ENCODE data around the gene CWC27. TPM values are rescaled to one million over a fixed set of nuclear protein-coding genes. Genes with fewer than 3 reads are reported as not detected.

Gene CWC27
- polyA plus RNA-seq, 4 donors, result 7.0 to 21.3 (median 14.8) TPM

- Histone ChIP-seq H3K4me1 (ENCODE audit: control insufficient read depth in 3 of 3, insufficient read depth in 2 of 3, low read depth in 1 of 3, low read length in 2 of 3) (no peaks in the 10 kb centered on the region), H3K27me3 (ENCODE audit: control insufficient read depth in 3 of 3, insufficient read depth in 3 of 3, low read length in 3 of 3) (no peaks in the 10 kb centered on the region), H3K9me3 (ENCODE audit: control insufficient read depth in 2 of 2, insufficient read depth in 1 of 2, low read depth in 1 of 2, low read length in 1 of 2) (no peaks in the 10 kb centered on the region), H3K27ac (ENCODE audit: low read depth in 1 of 3, low read length in 2 of 3) (no peak overlapping the region), H3K4me3 (ENCODE audit: low read depth in 1 of 3, low read length in 3 of 3) (no peak overlapping the region), H3K36me3 (ENCODE audit: control insufficient read depth in 3 of 3, insufficient read depth in 2 of 3, low read depth in 1 of 3, low read length in 3 of 3) (peaks cover under 1 to 4% (median 2%) of the 10 kb centered on the region in 3 donors)
- no peak for FAIRE-seq
- no peak for DNase-seq
- WGBS, 3 donors, result 80 to 94% (median 89%) methylated on average over 4 of the region's 4 CpGs
Observed at GRCh38 chr5:64749385-64749784, 19.3 kb upstream of the CWC27 start.

GRCh38 chr5:64754066-64754465, 14.7 kb upstream of the CWC27 start:
- DNase-seq, result no peak
- Histone ChIP-seq H3K27ac (ENCODE audit: low read depth in 1 of 3, low read length in 2 of 3) (no peak overlapping the region), H3K27me3 (ENCODE audit: control insufficient read depth in 3 of 3, insufficient read depth in 3 of 3, low read length in 3 of 3) (no peaks in the 10 kb centered on the region), H3K9me3 (ENCODE audit: control insufficient read depth in 2 of 2, insufficient read depth in 1 of 2, low read depth in 1 of 2, low read length in 1 of 2) (no peaks in the 10 kb centered on the region), H3K36me3 (ENCODE audit: control insufficient read depth in 3 of 3, insufficient read depth in 2 of 3, low read depth in 1 of 3, low read length in 3 of 3) (peaks cover 2 to 10% (median 4%) of the 10 kb centered on the region in 3 donors), H3K4me1 (ENCODE audit: control insufficient read depth in 3 of 3, insufficient read depth in 2 of 3, low read depth in 1 of 3, low read length in 2 of 3) (no peaks in the 10 kb centered on the region), H3K4me3 (ENCODE audit: low read depth in 1 of 3, low read length in 3 of 3) (no peak overlapping the region)
- WGBS, 3 donors, result 99 to 100% (median 99%) methylated on average over 2 of the region's 2 CpGs
- FAIRE-seq, result no peak

GRCh38 chr5:64758901-64759300, 9.8 kb upstream of the CWC27 start:
- H3K4me3 ChIP-seq (ENCODE audit: low read depth in 1 of 3, low read length in 3 of 3), result no peak overlapping the region
- H3K27ac ChIP-seq (ENCODE audit: low read depth in 1 of 3, low read length in 2 of 3), result no peak overlapping the region
- no peak for DNase-seq
- no peaks in the 10 kb centered on the region for H3K4me1 ChIP-seq (ENCODE audit: control insufficient read depth in 3 of 3, insufficient read depth in 2 of 3, low read depth in 1 of 3, low read length in 2 of 3)
- FAIRE-seq, result no peak
- H3K36me3 ChIP-seq (ENCODE audit: control insufficient read depth in 3 of 3, insufficient read depth in 2 of 3, low read depth in 1 of 3, low read length in 3 of 3), result peaks cover 2 to 15% (median 2%) of the 10 kb centered on the region in 3 donors
- H3K27me3 ChIP-seq (ENCODE audit: control insufficient read depth in 3 of 3, insufficient read depth in 3 of 3, low read length in 3 of 3), result no peaks in the 10 kb centered on the region
- no peaks in the 10 kb centered on the region for H3K9me3 ChIP-seq (ENCODE audit: control insufficient read depth in 2 of 2, insufficient read depth in 1 of 2, low read depth in 1 of 2, low read length in 1 of 2)
- 84 to 88% (median 86%) methylated on average over 3 of the region's 3 CpGs for WGBS, 3 donors

GRCh38 chr5:64759960-64760660, 8.6 kb upstream of the CWC27 start:
- FAIRE-seq (no peak), DNase-seq (no peak)
- no peaks in the 10 kb centered on the region for H3K4me1 ChIP-seq (ENCODE audit: control insufficient read depth in 3 of 3, insufficient read depth in 2 of 3, low read depth in 1 of 3, low read length in 2 of 3)
- WGBS, 3 donors, result 53 to 62% (median 60%) methylated on average over 4 of the region's 4 CpGs
- no peaks in the 10 kb centered on the region for H3K9me3 ChIP-seq (ENCODE audit: control insufficient read depth in 2 of 2, insufficient read depth in 1 of 2, low read depth in 1 of 2, low read length in 1 of 2)
- no peaks in the 10 kb centered on the region for H3K27me3 ChIP-seq (ENCODE audit: control insufficient read depth in 3 of 3, insufficient read depth in 3 of 3, low read length in 3 of 3)
- no peak overlapping the region for H3K27ac ChIP-seq (ENCODE audit: low read depth in 1 of 3, low read length in 2 of 3)
- peaks cover 2 to 11% (median 3%) of the 10 kb centered on the region in 3 donors for H3K36me3 ChIP-seq (ENCODE audit: control insufficient read depth in 3 of 3, insufficient read depth in 2 of 3, low read depth in 1 of 3, low read length in 3 of 3)
- H3K4me3 ChIP-seq (ENCODE audit: low read depth in 1 of 3, low read length in 3 of 3), result no peak overlapping the region

GRCh38 chr5:64763948-64764503, 4.7 kb upstream of the CWC27 start:
- Histone ChIP-seq H3K4me1 (ENCODE audit: control insufficient read depth in 3 of 3, insufficient read depth in 2 of 3, low read depth in 1 of 3, low read length in 2 of 3) (peaks cover 10 to 17% (median 10%) of the 10 kb centered on the region in 3 donors), H3K27me3 (ENCODE audit: control insufficient read depth in 3 of 3, insufficient read depth in 3 of 3, low read length in 3 of 3) (no peaks in the 10 kb centered on the region), H3K4me3 (ENCODE audit: low read depth in 1 of 3, low read length in 3 of 3) (no peak overlapping the region), H3K36me3 (ENCODE audit: control insufficient read depth in 3 of 3, insufficient read depth in 2 of 3, low read depth in 1 of 3, low read length in 3 of 3) (peaks cover 0 to 7% (median 3%) of the 10 kb centered on the region in 3 donors), H3K27ac (ENCODE audit: low read depth in 1 of 3, low read length in 2 of 3) (no peak overlapping the region), H3K9me3 (ENCODE audit: control insufficient read depth in 2 of 2, insufficient read depth in 1 of 2, low read depth in 1 of 2, low read length in 1 of 2) (no peaks in the 10 kb centered on the region)
- DNase-seq, result no peak
- WGBS, 3 donors, result 66 to 73% (median 70%) methylated on average over 4 of the region's 4 CpGs
- FAIRE-seq, result no peak

- Histone ChIP-seq H3K27ac (ENCODE audit: low read depth in 1 of 3, low read length in 2 of 3) (peak overlapping the region in 1 of 3 donors; percentile 59), H3K27me3 (ENCODE audit: control insufficient read depth in 3 of 3, insufficient read depth in 3 of 3, low read length in 3 of 3) (no peaks in the 10 kb centered on the region), H3K4me3 (ENCODE audit: low read depth in 1 of 3, low read length in 3 of 3) (no peak overlapping the region), H3K9me3 (ENCODE audit: control insufficient read depth in 2 of 2, insufficient read depth in 1 of 2, low read depth in 1 of 2, low read length in 1 of 2) (no peaks in the 10 kb centered on the region), H3K4me1 (ENCODE audit: control insufficient read depth in 3 of 3, insufficient read depth in 2 of 3, low read depth in 1 of 3, low read length in 2 of 3) (peaks cover 12 to 21% (median 21%) of the 10 kb centered on the region in 3 donors), H3K36me3 (ENCODE audit: control insufficient read depth in 3 of 3, insufficient read depth in 2 of 3, low read depth in 1 of 3, low read length in 3 of 3) (peaks cover 0 to 7% (median 3%) of the 10 kb centered on the region in 3 donors)
- DNase-seq (peak; percentile 49 to 52), FAIRE-seq (no peak)
- WGBS, 3 donors, result 11 to 68% (median 37%) methylated on average over 2 of the region's 2 CpGs
Observed at GRCh38 chr5:64765804-64766504, 2.8 kb upstream of the CWC27 start.

- H3K4me3 ChIP-seq (ENCODE audit: low read depth in 1 of 3, low read length in 3 of 3), result peak overlapping the region in 2 of 3 donors; percentile 72 to 98
- H3K36me3 ChIP-seq (ENCODE audit: control insufficient read depth in 3 of 3, insufficient read depth in 2 of 3, low read depth in 1 of 3, low read length in 3 of 3), result peaks cover 0 to 7% (median 3%) of the 10 kb centered on the region in 3 donors
- H3K27ac ChIP-seq (ENCODE audit: low read depth in 1 of 3, low read length in 2 of 3), result no peak overlapping the region
- no peak for DNase-seq
- H3K9me3 ChIP-seq (ENCODE audit: control insufficient read depth in 2 of 2, insufficient read depth in 1 of 2, low read depth in 1 of 2, low read length in 1 of 2), result no peaks in the 10 kb centered on the region
- peaks cover 12 to 21% (median 21%) of the 10 kb centered on the region in 3 donors for H3K4me1 ChIP-seq (ENCODE audit: control insufficient read depth in 3 of 3, insufficient read depth in 2 of 3, low read depth in 1 of 3, low read length in 2 of 3)
- FAIRE-seq, result no peak
- no peaks in the 10 kb centered on the region for H3K27me3 ChIP-seq (ENCODE audit: control insufficient read depth in 3 of 3, insufficient read depth in 3 of 3, low read length in 3 of 3)
- WGBS, 3 donors, result 72 to 87% (median 82%) methylated on average over 2 of the region's 2 CpGs
Observed at GRCh38 chr5:64766941-64767340, 1.8 kb upstream of the CWC27 start.

- DNase-seq, result no peak
- peak overlapping the region; percentile 82 to 90 (median 87) for H3K27ac ChIP-seq (ENCODE audit: low read depth in 1 of 3, low read length in 2 of 3)
- no peaks in the 10 kb centered on the region for H3K27me3 ChIP-seq (ENCODE audit: control insufficient read depth in 3 of 3, insufficient read depth in 3 of 3, low read length in 3 of 3)
- no peak for FAIRE-seq
- no peaks in the 10 kb centered on the region for H3K9me3 ChIP-seq (ENCODE audit: control insufficient read depth in 2 of 2, insufficient read depth in 1 of 2, low read depth in 1 of 2, low read length in 1 of 2)
- 0 to 2% (median 1%) methylated on average over 10 of the region's 10 CpGs for WGBS, 3 donors
- peaks cover 12 to 21% (median 21%) of the 10 kb centered on the region in 3 donors for H3K4me1 ChIP-seq (ENCODE audit: control insufficient read depth in 3 of 3, insufficient read depth in 2 of 3, low read depth in 1 of 3, low read length in 2 of 3)
- peaks cover 0 to 4% (median 3%) of the 10 kb centered on the region in 3 donors for H3K36me3 ChIP-seq (ENCODE audit: control insufficient read depth in 3 of 3, insufficient read depth in 2 of 3, low read depth in 1 of 3, low read length in 3 of 3)
- peak overlapping the region; percentile 72 to 98 (median 74) for H3K4me3 ChIP-seq (ENCODE audit: low read depth in 1 of 3, low read length in 3 of 3)
Observed at GRCh38 chr5:64767959-64768357, 772 bp upstream of the CWC27 start.

Measured in small intestine (tissue), 7 donors.